PC-9 (cell line): ENCODE data around the gene SETD1B. TPM values are rescaled to one million over a fixed set of nuclear protein-coding genes. Genes with fewer than 3 reads are reported as not detected.

ENCODE experiments used
- BruUV-seq: library from RNA; stranded (reverse); fragments of 400-500 nt; replicated peaks from 2 replicates; lab custom pipeline; 2021; lab: Mats Ljungman, UMichigan
- CTCF ChIA-PET: fragments of 300-600 bp; sonication (Branson Sonifier 250); formaldehyde crosslinking; loops from one replicate; lab custom pipeline; 2022; ENCODE audit warnings: antibody characterized with exemption; lab: Charles Lee
- POLR2A ChIA-PET: fragments of 300-600 bp; sonication (Branson Sonifier 250); formaldehyde crosslinking; loops from one replicate; lab custom pipeline; 2022; ENCODE audit warnings: antibody characterized with exemption; ENCODE audit not compliant: unreplicated experiment; lab: Charles Lee
- DNase-seq, 2 experiments: peaks; one replicate each; pipeline versions ENCODE4 v3.0.0 to v3.0.0-alpha.2; 2015 to 2022; ENCODE audit warnings: mixed read lengths in 1 of 2
- H2AFZ ChIP-seq: fragments of 200-600 bp; sonication (generic); 2 replicates; pipeline ENCODE4 v1.8.1; 2017; ENCODE audit warnings: antibody characterized with exemption
- H3F3A ChIP-seq: fragments of 200-600 bp; sonication (generic); 2 replicates; pipeline ENCODE4 v1.8.1; 2017; ENCODE audit warnings: antibody characterized with exemption, mild to moderate bottlenecking, low read depth; ENCODE audit not compliant: insufficient read depth
- H3K27ac ChIP-seq: fragments of 200-600 bp; sonication (generic); 2 replicates; pipeline ENCODE4 v1.6.1; 2016; ENCODE audit warnings: mixed run types
- H3K27me3 ChIP-seq: fragments of 200-600 bp; sonication (generic); 2 replicates; pipeline ENCODE4 v1.6.1; 2016; ENCODE audit warnings: low read depth, mixed run types; ENCODE audit not compliant: insufficient read depth
- H3K36me3 ChIP-seq: fragments of 200-600 bp; sonication (generic); 2 replicates; pipeline ENCODE4 v1.6.1; 2016; ENCODE audit warnings: low read depth, mixed run types
- H3K4me1 ChIP-seq: fragments of 200-600 bp; sonication (generic); replicated peaks from 2 replicates; pipeline ENCODE4 v1.6.1; 2016; ENCODE audit warnings: mixed run types; ENCODE audit not compliant: insufficient read depth
- H3K4me2 ChIP-seq: fragments of 200-600 bp; sonication (generic); 2 replicates; pipeline ENCODE4 v1.6.1; 2017; ENCODE audit warnings: mixed run types
- H3K4me3 ChIP-seq: fragments of 200-600 bp; sonication (generic); 2 replicates; pipeline ENCODE4 v1.6.1; 2016; ENCODE audit warnings: mixed run types
- H3K79me2 ChIP-seq: fragments of 200-600 bp; sonication (generic); 2 replicates; pipeline ENCODE4 v1.6.1; 2017; ENCODE audit warnings: low read depth, mixed run types
- H3K9me2 ChIP-seq: fragments of 200-600 bp; sonication (generic); 2 replicates; pipeline ENCODE4 v1.8.1; 2017; ENCODE audit warnings: mild to moderate bottlenecking; ENCODE audit not compliant: insufficient read depth
- H3K9me3 ChIP-seq: fragments of 200-600 bp; sonication (generic); 2 replicates; pipeline ENCODE4 v1.8.1; 2016; ENCODE audit warnings: low read depth; ENCODE audit not compliant: insufficient read depth
- H4K20me1 ChIP-seq: fragments of 200-600 bp; sonication (generic); 2 replicates; pipeline ENCODE4 v1.8.1; 2017; ENCODE audit not compliant: insufficient read depth
- CTCF ChIP-seq: fragments of 200-600 bp; sonication (generic); conservative IDR thresholded peaks from 2 replicates; pipeline ENCODE4 v1.6.1; 2017; ENCODE audit warnings: mixed run types, antibody characterized with exemption, mild to moderate bottlenecking, moderate library complexity
- EZH2 ChIP-seq: fragments of 200-600 bp; sonication (generic); IDR thresholded peaks from 2 replicates; pipeline ENCODE4 v1.8.0; 2017; ENCODE audit warnings: antibody characterized with exemption, low read depth
- intact Hi-C: fragments of 100-400 bp; cut with micrococcal nuclease; formaldehyde crosslinking; loops from one replicate; pipeline ENCODE4 v1.10.0; 2022; ENCODE audit not compliant: unreplicated experiment
- total RNA-seq: library from RNA; stranded (reverse); gene quantifications from 2 replicates; pipeline ENCODE4 v1.2.3, GENCODE V29; 2021

Gene SETD1B
- total RNA-seq, 1 experiment from 2014 or later, result 22.6 TPM

- H3K36me3 ChIP-seq, result no peaks in the 10 kb centered on the region
- CTCF ChIA-PET, result no interaction called here
Measured at GRCh38 chr12:121828826-121829225, 25.0 kb downstream of the SETD1B start.

GRCh38 chr12:121829250-121829918 lies 25.6 kb downstream of the SETD1B start:
- Histone ChIP-seq H3K9me3 (no peaks in the 10 kb centered on the region), H3K79me2 (no peaks in the 10 kb centered on the region), H3K9me2 (no peaks in the 10 kb centered on the region), H3K27me3 (no peaks in the 10 kb centered on the region), H3K4me1 (no peaks in the 10 kb centered on the region), H3F3A (peaks cover 23% of the 10 kb centered on the region; the same call in 1 of the 2 replicates), H3K4me2 (no peak overlapping the region), H4K20me1 (no peaks in the 10 kb centered on the region), H3K36me3 (no peaks in the 10 kb centered on the region), H3K4me3 (no peak overlapping the region), H3K27ac (no peak overlapping the region), H2AFZ (no peak overlapping the region)
- ChIA-PET POLR2A (no interaction called here), CTCF (interaction anchor here (0.6 kb wide), 1 partner anchor 57 kb away, joined by 8 read pairs; no protein-coding TSS in a partner anchor)
- BruUV-seq, result no TSS peak
- TF ChIP-seq EZH2, result no peak
- TF ChIP-seq CTCF, result no peak
- no peak for DNase-seq
- intact Hi-C loops, result no loop called here

More at GRCh38 chr12:121828826-121829225, 25.0 kb downstream of the SETD1B start:
- Histone ChIP-seq H3K9me3 (no peaks in the 10 kb centered on the region), H3K27me3 (no peaks in the 10 kb centered on the region), H3F3A (peaks cover 20% of the 10 kb centered on the region; the same call in 1 of the 2 replicates), H3K4me3 (no peak overlapping the region), H3K27ac (no peak overlapping the region), H3K9me2 (no peaks in the 10 kb centered on the region), H2AFZ (no peak overlapping the region), H3K4me1 (no peaks in the 10 kb centered on the region), H4K20me1 (no peaks in the 10 kb centered on the region), H3K4me2 (no peak overlapping the region), H3K79me2 (no peaks in the 10 kb centered on the region)
- DNase-seq, result no peak
- no peak for TF ChIP-seq EZH2
- no peak for TF ChIP-seq CTCF
- POLR2A ChIA-PET, result no interaction called here
- no TSS peak for BruUV-seq
- intact Hi-C loops, result no loop called here

- no peaks in the 10 kb centered on the region for H3K4me1 ChIP-seq
- H3K27me3 ChIP-seq, result no peaks in the 10 kb centered on the region
- H3K9me2 ChIP-seq, result no peaks in the 10 kb centered on the region
- no peak overlapping the region for H3K4me2 ChIP-seq
- H3K4me3 ChIP-seq, result no peak overlapping the region
- H3K27ac ChIP-seq, result no peak overlapping the region
- peaks cover 23% of the 10 kb centered on the region; the same call in 1 of the 2 replicates for H3F3A ChIP-seq
- no peak for DNase-seq
- H3K79me2 ChIP-seq, result no peaks in the 10 kb centered on the region
- no peak overlapping the region for H2AFZ ChIP-seq
- H4K20me1 ChIP-seq, result no peaks in the 10 kb centered on the region
- no peaks in the 10 kb centered on the region for H3K9me3 ChIP-seq
- BruUV-seq, result no TSS peak
- intact Hi-C loops, result no loop called here
- ChIA-PET POLR2A (no interaction called here), CTCF (no interaction called here)
- no peak for TF ChIP-seq EZH2
- no peak for TF ChIP-seq CTCF
- no peaks in the 10 kb centered on the region for H3K36me3 ChIP-seq
Measured at GRCh38 chr12:121830134-121830533, 26.3 kb downstream of the SETD1B start.
